Aorta (tissue), 5 donors: Measurements from ENCODE around the gene VPS9D1. TPM values are rescaled to one million over a fixed set of nuclear protein-coding genes. Genes with fewer than 3 reads are reported as not detected.
"Not testable (repeated sequence)": the region's sequence is repeated elsewhere in the genome, so short reads cannot be mapped to it uniquely, and the experiment has no call there.

Experiments
- ATAC-seq: fragments of 200-7000 bp; cut with Tn5 transposase; one replicate; pipeline ENCODE4 v1.9.1; 2022; ENCODE audit warnings: moderate library complexity; ENCODE audit not compliant: low FRiP score
- DNase-seq, 2 donors: peaks; one replicate each; pipeline ENCODE4 v3.0.0-alpha.2; 2020
- H3K27ac ChIP-seq, 2 donors: one replicate each; pipeline ENCODE4 v1.5.1; 2013; ENCODE audit warnings: low read length in 2 of 2, mild to moderate bottlenecking in 2 of 2, moderate library complexity in 2 of 2, control low read depth in 1 of 2, inconsistent platforms in 1 of 2, low read depth in 1 of 2
- H3K27me3 ChIP-seq, 2 donors: one replicate each; pipeline ENCODE4 v1.6.1; 2013; ENCODE audit warnings: control low read depth in 1 of 2, low read length in 1 of 2, mild to moderate bottlenecking in 1 of 2, moderate library complexity in 1 of 2; ENCODE audit not compliant: insufficient read depth in 2 of 2, control insufficient read depth in 1 of 2
- H3K36me3 ChIP-seq, 2 donors: one replicate each; pipeline ENCODE4 v1.6.1; 2013; ENCODE audit warnings: control low read depth in 1 of 2, low read length in 1 of 2, mild to moderate bottlenecking in 1 of 2; ENCODE audit not compliant: insufficient read depth in 2 of 2, control insufficient read depth in 1 of 2
- H3K4me1 ChIP-seq, 2 donors: one replicate each; pipeline ENCODE4 v1.6.1; 2013; ENCODE audit warnings: low read length in 2 of 2, control low read depth in 1 of 2, mild to moderate bottlenecking in 1 of 2, moderate library complexity in 1 of 2; ENCODE audit not compliant: insufficient read depth in 2 of 2, control insufficient read depth in 1 of 2
- H3K4me3 ChIP-seq, 2 donors: one replicate each; pipeline ENCODE4 v1.5.1; 2013; ENCODE audit warnings: low read length in 2 of 2, control low read depth in 1 of 2, mild to moderate bottlenecking in 1 of 2
- H3K9me3 ChIP-seq: one replicate; pipeline ENCODE4 v1.6.1; 2013; ENCODE audit warnings: mild to moderate bottlenecking, low read length; ENCODE audit not compliant: control insufficient read depth
- WGBS, 2 donors: extraction: QIAGEN DNeasy Blood & Tissue Kit; methylation state at CpG; one replicate each; pipeline ENCODE4 v1.1.7; 2013; 5-methylcytosine and 5-hydroxymethylcytosine counted together
- intact Hi-C, 2 donors: fragments of 100-400 bp; cut with DNase I; formaldehyde crosslinking; loops; one replicate each; pipeline versions ENCODE4 v1.14.2 to v1.15.0; 2022
- polyA plus RNA-seq, 2 donors: library from polyadenylated mRNA; stranded (reverse); fragments of 200-250 nt; gene quantifications; one replicate each; pipeline ENCODE4 v1.2.3, GENCODE V29; 2013
- total RNA-seq, 2 donors: library from RNA; stranded (reverse); fragmentation: NEBNext Ultra II Directional; extraction: Animal tissue kit (Norgen Biotek cat#: 25700); gene quantifications; one replicate each; pipeline ENCODE4 v1.2.1, GENCODE V29; 2021
- donor health status: healthy with polysubstance abuse.
- donor health status: Bipolar disorder and iron deficiency.
- donor health status: DM: no; HTN: no; CAD: no.
- donor health status: DM: no; HTN: no; CAD: no.
- donor health status: DM: yes; HTN: yes; CAD: no.

Gene VPS9D1
- total and polyA plus RNA-seq, 4 donors, result 5.1 to 34.5 (median 12.8) TPM

DNA sequence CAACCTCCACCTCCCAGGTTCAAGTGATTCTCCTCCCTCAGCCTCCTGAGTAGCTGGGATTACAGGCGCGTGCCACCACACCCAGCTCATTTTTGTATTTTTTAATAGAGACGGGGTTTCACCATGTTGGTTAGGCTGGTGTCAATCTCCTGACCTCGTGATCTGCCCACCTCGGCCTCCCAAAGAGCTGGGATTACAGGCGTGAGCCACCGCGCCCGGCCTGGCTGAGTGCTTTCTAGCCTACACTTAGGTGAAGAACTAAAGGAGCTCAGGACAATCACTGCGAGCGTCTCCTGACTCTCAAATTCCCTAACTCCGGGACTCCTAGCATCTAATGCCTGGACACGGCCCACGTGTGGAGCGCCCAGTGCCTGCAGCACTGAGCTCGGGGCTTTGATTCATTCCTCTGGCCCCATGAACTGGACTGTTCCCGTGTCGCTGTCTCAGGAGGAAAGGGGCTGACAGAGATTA is 21.0 kb downstream of the VPS9D1 start:
- 53 to 54% methylated on average over 18 of the region's 18 CpGs for WGBS, 2 donors
- H3K27me3 ChIP-seq, H3K36me3 ChIP-seq, ATAC-seq, DNase-seq, H3K4me1 ChIP-seq, H3K4me3 ChIP-seq, H3K9me3 ChIP-seq: not testable (repeated sequence)
- H3K27ac ChIP-seq, result peak overlapping the region in 1 of 2 donors; percentile 29
- intact Hi-C loops, result loop anchor here (2.0 to 5.0 kb wide), 4 partner anchors 21 to 173 kb away; partner anchors contain the start of genes CHMP1A (in 1 of the 2), SPATA33 (in 1 of the 2), TCF25 (in 1 of the 2) and VPS9D1 (in 1 of the 2)

DNA sequence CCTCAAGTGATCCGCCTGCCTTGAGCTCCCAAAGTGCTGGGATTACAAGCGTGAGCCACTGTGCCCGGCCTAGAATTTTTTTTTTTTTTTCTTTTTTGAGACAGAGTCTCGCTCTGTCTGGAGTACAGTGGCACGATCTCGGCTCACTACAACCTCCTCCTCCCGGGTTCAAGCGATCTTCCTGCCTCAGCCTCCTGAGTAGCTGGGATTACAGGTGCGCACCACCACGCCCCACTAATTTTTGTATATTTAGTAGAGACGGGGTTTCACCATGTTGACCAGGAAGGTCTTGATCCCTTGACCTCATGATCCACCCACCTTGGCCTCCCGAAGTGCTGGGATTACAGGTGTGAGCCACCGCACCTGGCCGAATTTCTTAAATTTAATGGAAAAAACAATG is 22.0 kb downstream of the VPS9D1 start:
- DNase-seq, H3K4me1 ChIP-seq, H3K27ac ChIP-seq, intact Hi-C loops, H3K36me3 ChIP-seq, H3K27me3 ChIP-seq, ATAC-seq, H3K4me3 ChIP-seq, H3K9me3 ChIP-seq: not testable (repeated sequence)
- 97% methylated on average over 14 of the region's 14 CpGs for WGBS, 2 donors

DNA sequence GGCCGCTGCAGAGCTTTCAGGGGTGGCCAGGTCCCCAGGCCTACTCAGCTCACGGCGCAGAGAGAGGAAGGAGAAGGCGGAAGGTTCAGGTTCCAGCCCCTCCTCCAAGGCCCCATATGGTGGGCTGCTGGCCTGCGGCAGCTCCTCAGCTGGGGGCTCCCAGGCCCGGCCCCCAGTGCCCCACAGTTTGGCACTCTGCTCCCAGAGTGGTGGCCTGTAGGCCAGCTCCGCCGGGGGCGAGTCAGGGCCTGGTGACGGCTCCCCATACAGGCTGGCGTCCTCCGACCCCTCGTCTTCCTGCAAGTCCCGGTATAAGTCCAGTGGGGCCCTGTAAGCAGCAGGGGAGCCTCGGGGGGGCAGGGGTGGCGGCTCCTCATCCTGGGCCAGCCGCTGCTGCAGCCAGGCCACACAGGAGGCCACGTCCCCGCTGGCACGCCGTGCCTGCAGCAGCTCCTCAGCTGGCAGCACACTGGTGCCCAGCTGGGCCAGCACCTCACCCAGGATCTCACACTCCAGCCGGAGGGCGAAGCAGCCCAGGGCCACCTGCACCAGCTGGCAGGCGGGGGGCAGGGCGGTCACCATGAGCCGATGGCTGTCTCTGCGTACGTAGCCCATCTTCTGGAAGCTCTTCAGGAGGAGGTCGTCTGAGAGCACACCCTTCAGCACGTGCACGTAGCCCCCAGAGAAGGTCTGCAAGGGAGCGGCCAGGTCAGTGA is 22.9 kb downstream of the VPS9D1 start:
- WGBS, 2 donors, result 88 to 89% methylated on average over 32 of the region's 32 CpGs
- no peaks in the 10 kb centered on the region for H3K36me3 ChIP-seq
- DNase-seq (no peak), ATAC-seq (no peak)
- H3K27me3 ChIP-seq, result peaks cover 0 to 3% of the 10 kb centered on the region in 2 donors
- no peaks in the 10 kb centered on the region for H3K9me3 ChIP-seq
- intact Hi-C loops, result no loop called here
- no peak overlapping the region for H3K27ac ChIP-seq
- no peaks in the 10 kb centered on the region for H3K4me1 ChIP-seq
- no peak overlapping the region for H3K4me3 ChIP-seq

DNA sequence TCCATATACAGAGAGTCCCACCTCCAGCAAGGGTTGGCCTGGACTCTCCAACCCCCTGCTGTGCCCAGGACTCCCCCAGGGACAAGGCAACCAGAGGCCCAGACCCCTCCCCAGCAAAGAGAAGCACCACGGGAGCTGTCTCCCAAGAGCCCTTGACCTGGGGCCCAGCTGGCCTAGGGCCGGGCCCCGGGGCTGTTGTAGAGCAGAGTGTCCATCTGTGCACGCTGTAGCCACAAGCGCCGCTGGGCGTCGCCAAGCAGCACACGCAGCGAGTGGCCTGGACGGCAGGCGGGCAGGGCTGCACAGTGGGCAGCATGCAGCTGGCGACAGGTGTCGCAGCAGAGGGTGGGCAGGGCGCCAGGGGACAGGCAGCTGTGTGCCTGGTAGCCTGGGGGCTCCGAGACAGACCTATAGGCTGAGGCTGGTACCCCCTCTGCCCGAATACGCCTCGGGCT is 23.5 kb downstream of the VPS9D1 start:
- no peaks in the 10 kb centered on the region for H3K36me3 ChIP-seq
- H3K27ac ChIP-seq, result no peak overlapping the region
- WGBS, 2 donors, result 90 to 92% methylated on average over 19 of the region's 19 CpGs

DNA sequence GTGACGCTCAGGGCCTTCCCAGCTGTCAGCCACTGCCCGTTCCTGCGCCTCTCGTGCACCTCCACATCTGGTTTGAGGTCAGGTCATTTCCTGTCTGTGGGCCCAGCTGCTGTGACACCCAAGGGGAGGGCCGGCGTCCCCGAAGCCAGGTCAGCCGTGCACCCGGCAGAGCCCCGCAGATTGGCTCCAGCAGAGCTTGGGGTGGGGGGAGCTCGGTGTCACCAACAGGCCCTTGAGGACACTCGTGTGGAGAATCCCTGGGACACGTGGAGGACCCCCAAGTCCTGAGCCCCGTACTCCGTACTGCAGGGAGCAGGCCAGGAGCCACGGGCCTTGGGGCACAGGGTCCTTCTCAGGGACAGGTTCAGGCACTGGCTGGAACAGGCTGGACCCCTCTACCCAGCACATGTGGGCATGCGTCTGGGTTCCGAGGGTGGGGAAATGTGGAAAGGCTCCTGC is 24.0 kb downstream of the VPS9D1 start:
- Histone ChIP-seq H3K27me3 (peaks cover 0 to 3% of the 10 kb centered on the region in 2 donors), H3K4me1 (no peaks in the 10 kb centered on the region), H3K9me3 (no peaks in the 10 kb centered on the region), H3K4me3 (no peak overlapping the region), H3K27ac (no peak overlapping the region), H3K36me3 (no peaks in the 10 kb centered on the region)
- intact Hi-C loops, result no loop called here
- DNase-seq (no peak), ATAC-seq (no peak)
- WGBS, 2 donors, result 80% methylated on average over 18 of the region's 18 CpGs

More for the DNA sequence above, 23.5 kb downstream of the VPS9D1 start:
- intact Hi-C loops, result no loop called here
- Histone ChIP-seq H3K4me3 (no peak overlapping the region), H3K9me3 (no peaks in the 10 kb centered on the region), H3K4me1 (no peaks in the 10 kb centered on the region), H3K27me3 (peaks cover 0 to 3% of the 10 kb centered on the region in 2 donors)
- ATAC-seq (no peak), DNase-seq (no peak)

DNA sequence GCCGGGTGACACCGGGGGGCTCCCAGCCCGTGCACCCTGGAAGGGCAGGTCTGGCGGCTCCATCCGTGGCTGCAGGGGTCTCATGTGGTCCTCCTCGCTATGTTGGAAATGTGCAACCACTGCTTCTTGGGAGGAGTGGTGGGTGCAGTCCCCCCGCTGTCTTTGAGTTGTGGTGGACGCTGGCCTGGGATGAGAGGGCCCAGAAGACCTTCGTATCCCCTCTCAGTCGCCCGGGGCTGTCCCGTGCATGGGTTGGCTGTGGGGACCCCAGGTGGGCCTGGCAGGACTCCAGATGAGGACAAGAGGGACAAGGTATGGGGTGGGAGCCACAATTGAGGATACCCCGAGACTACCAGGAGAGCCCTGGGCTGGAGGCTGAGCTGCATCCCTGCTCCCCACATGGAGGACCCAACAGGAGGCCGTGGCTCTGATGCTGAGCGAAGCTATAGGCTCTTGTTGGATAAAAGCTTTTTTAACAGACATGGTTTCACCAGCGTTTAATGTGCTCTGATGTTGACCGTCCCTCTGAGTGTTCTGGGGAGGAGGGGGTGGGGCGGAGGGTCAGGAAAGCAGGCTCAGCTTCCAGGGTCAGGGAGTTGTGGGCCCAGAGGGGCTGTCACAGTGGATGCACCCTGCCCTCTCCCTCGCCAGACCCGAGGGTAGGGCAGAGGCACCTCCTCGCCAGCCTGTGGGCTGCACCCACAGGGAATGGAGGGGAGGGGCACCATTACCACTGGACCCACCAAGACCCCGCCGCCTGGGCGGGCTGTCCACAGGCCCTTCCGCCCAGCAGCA is 24.6 kb downstream of the VPS9D1 start:
- WGBS, 2 donors, result 79 to 80% methylated on average over 25 of the region's 25 CpGs
- peaks cover 0 to 3% of the 10 kb centered on the region in 2 donors for H3K27me3 ChIP-seq
- intact Hi-C loops, result no loop called here
- H3K9me3 ChIP-seq, result no peaks in the 10 kb centered on the region
- DNase-seq, result no peak
- H3K27ac ChIP-seq, result no peak overlapping the region
- no peaks in the 10 kb centered on the region for H3K4me1 ChIP-seq
- no peaks in the 10 kb centered on the region for H3K36me3 ChIP-seq
- no peak overlapping the region for H3K4me3 ChIP-seq
- ATAC-seq, result no peak

DNA sequence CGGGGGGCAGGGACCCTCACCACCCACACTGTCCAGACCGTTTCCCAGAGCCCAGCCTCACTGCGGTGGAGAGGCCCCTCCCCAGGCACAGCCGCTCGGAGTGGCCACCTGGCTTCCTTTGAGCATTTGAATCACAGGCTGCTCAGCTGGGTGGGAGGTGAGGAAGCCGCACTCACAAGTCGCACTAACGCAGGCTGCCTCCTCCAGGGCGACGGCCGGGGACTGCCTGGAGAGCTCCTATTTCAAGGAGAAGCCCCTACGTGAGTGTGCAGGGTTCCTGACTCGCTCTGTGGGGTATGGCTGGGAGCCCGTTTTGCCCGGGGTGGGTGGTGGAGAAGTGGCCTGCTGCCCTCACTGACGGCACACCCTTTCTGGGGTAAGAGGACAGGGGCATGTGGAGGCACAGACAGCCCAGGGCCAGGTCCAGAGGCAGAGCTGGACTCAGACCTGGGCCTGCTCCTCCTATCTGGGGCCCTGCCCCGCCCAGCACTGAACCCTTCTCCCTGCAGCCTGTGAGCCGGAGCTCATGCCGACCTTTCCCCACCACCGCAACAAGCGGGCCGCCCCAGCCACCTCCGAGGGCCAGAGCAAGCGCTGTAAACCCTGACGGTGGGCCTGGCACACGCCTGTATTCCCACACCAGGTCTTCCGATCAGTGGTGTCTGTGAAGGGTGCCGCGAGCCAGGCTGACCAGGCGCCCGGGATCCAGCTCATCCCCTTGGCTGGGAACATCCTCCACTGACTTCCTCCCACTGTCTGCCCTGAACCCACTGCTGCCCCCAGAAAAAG is 25.4 kb downstream of the VPS9D1 start:
- DNase-seq (peak in 1 of 2 donors; percentile 54), ATAC-seq (no peak)
- Histone ChIP-seq H3K4me1 (no peaks in the 10 kb centered on the region), H3K27me3 (peaks cover 0 to 3% of the 10 kb centered on the region in 2 donors), H3K9me3 (no peaks in the 10 kb centered on the region), H3K27ac (no peak overlapping the region), H3K4me3 (no peak overlapping the region), H3K36me3 (no peaks in the 10 kb centered on the region)
- intact Hi-C loops, result no loop called here
- WGBS, 2 donors, result 87 to 89% methylated on average over 31 of the region's 31 CpGs

DNA sequence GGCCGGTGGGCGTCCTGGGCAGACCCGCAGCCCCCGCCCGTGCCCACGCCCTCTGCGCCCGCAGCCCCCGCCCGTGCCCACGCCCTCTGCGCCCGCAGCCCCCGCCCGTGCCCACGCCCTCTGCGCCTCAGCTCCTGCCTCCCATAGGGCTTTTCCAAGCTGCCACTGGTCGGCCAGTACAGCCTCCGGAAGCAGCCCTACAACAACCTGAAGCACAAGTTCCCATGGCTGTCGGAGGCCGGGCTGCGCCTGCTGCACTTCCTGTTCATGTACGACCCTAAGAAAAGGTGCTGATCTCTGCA is 26.0 kb downstream of the VPS9D1 start:
- 91 to 92% methylated on average over 21 to 23 of the region's 23 CpGs for WGBS, 2 donors
- H3K27ac ChIP-seq, H3K27me3 ChIP-seq, H3K9me3 ChIP-seq, H3K36me3 ChIP-seq, intact Hi-C loops, H3K4me1 ChIP-seq, DNase-seq, ATAC-seq, H3K4me3 ChIP-seq: not testable (repeated sequence)
